AG04450 (cell line): ENCODE results near the gene AADACL3. TPM values are rescaled to one million over a fixed set of nuclear protein-coding genes. Genes with fewer than 3 reads are reported as not detected.

Source experiments
- CTCF ChIA-PET: fragments of 300-600, 350-600 bp; formaldehyde crosslinking; extraction: SDS; loops from one replicate; lab custom pipeline; 2022; ENCODE audit warnings: antibody characterized with exemption, inconsistent platforms; lab: Charles Lee
- POLR2A ChIA-PET: fragments of 350-600 bp; formaldehyde crosslinking; extraction: SDS; loops from one replicate; lab custom pipeline; 2021; ENCODE audit warnings: antibody characterized with exemption, inconsistent platforms; lab: Yijun Ruan, JAX
- DNase-seq: peaks from one replicate; pipeline ENCODE4 v3.0.0-alpha.2; 2011; ENCODE audit warnings: low read depth, low spot score
- H3K27ac ChIP-seq: one replicate; pipeline ENCODE4 v1.5.1; 2012; ENCODE audit warnings: low read depth, low read length, control low read depth
- H3K27me3 ChIP-seq: one replicate; pipeline ENCODE4 v1.6.0; 2012; ENCODE audit warnings: low read length; ENCODE audit not compliant: control insufficient read depth, insufficient read depth
- H3K4me3 ChIP-seq: 2 replicates; pipeline ENCODE4 v1.5.1; 2011; ENCODE audit warnings: mild to moderate bottlenecking, low read depth, low read length, control low read depth
- H3K9me3 ChIP-seq: 2 replicates; pipeline ENCODE4 v1.5.1; 2012; ENCODE audit warnings: low read length; ENCODE audit not compliant: control insufficient read depth, insufficient read depth
- polyA plus RNA-seq: library from polyadenylated mRNA; depleted of rRNA; stranded (reverse); fragments of >200 nt; gene quantifications from 2 replicates; pipeline ENCODE4 v1.2.3, GENCODE V29; 2011
- TF ChIP-seq, protein P1 (sequence below): IDR thresholded peaks from 2 replicates; pipeline ENCODE4 v1.5.1; 2011; ENCODE audit warnings: low read depth, low read length, control low read depth, inconsistent platforms

AADACL3 gene
- polyA plus RNA-seq, 1 experiment = not detected

DNA sequence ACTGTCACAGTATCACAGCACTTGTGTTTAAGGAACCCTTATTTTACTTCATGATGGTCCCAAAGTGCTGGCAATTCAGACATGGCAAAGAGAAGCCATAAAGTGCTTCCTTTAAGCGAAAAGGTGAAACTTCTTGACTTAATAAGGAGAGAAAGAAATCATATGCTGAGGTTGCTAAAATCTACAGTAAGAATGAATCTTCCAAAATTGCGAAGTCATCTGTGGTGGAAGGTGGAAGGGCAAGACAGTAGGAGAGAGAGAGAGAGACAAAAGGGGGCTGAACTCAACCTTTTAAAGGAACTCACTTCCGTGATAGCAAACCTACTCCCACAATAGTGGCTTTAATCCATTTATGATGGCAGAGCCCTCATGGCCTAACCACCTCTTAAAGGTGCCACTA is 19.3 kb upstream of the AADACL3 start:
- TF ChIP-seq, protein P1, sequence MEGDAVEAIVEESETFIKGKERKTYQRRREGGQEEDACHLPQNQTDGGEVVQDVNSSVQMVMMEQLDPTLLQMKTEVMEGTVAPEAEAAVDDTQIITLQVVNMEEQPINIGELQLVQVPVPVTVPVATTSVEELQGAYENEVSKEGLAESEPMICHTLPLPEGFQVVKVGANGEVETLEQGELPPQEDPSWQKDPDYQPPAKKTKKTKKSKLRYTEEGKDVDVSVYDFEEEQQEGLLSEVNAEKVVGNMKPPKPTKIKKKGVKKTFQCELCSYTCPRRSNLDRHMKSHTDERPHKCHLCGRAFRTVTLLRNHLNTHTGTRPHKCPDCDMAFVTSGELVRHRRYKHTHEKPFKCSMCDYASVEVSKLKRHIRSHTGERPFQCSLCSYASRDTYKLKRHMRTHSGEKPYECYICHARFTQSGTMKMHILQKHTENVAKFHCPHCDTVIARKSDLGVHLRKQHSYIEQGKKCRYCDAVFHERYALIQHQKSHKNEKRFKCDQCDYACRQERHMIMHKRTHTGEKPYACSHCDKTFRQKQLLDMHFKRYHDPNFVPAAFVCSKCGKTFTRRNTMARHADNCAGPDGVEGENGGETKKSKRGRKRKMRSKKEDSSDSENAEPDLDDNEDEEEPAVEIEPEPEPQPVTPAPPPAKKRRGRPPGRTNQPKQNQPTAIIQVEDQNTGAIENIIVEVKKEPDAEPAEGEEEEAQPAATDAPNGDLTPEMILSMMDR = no peak
- CTCF ChIA-PET = no interaction called here
- no peak for DNase-seq
- no peaks in the 10 kb centered on the region for H3K9me3 ChIP-seq
- H3K4me3 ChIP-seq = no peak overlapping the region
- no peak overlapping the region for H3K27ac ChIP-seq
- POLR2A ChIA-PET = no interaction called here
- H3K27me3 ChIP-seq = no peaks in the 10 kb centered on the region

DNA sequence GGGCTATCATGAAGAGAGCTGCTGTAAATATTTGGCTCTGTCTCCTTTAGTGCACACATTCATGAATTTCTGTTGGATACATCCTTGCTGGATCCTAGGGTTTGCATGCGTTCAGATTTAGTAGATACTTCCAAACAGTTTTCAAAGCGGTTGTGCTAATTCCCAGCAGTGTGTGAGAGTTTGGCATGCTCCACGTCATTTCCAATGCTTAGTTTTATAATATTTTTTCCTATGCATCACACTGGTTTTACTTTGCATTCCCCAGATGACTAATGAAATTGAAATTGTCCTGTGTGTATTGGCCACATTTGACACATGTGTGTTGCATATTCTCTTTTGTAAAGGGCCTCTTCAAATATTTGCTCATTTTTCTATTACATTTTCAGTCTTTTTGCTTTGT is 18.5 kb upstream of the AADACL3 start:
- H3K27me3 ChIP-seq = no peaks in the 10 kb centered on the region
- TF ChIP-seq, protein P1 = no peak
- DNase-seq = no peak
- ChIA-PET CTCF (no interaction called here), POLR2A (no interaction called here)
- H3K9me3 ChIP-seq = no peaks in the 10 kb centered on the region
- H3K27ac ChIP-seq = no peak overlapping the region
- H3K4me3 ChIP-seq = no peak overlapping the region

DNA sequence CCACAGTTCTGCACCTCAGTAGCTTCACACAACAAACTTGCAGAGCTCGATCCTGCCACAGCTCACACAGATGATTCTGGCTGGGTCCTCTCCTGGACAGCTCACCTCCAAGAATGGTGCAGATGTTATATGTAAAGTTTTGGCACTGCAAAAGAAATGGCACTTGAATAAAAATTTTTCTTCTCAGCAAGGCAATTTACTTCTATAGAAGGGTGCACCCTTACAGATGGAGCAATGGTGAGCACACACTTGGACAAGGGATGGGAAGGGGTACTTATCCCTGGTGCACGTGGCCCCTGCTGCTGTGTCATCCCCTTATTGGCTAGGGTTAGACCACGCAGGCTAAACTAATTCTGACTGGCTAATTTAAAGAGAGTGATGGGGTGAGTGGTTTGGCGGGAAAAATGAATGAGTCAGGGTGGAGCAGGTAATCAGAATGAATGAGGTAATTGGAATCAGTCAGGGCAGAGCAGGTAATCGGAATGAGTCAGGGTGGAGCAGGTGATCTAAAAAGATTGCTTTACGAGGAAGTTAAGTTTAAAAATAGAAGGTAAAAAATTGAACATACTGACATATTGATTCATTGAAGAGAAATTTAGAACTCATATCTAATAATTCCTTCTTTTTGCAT is 12.0 kb upstream of the AADACL3 start:
- Histone ChIP-seq H3K27ac (no peak overlapping the region), H3K9me3 (no peaks in the 10 kb centered on the region), H3K4me3 (no peak overlapping the region), H3K27me3 (no peaks in the 10 kb centered on the region)
- DNase-seq = no peak
- POLR2A ChIA-PET = no interaction called here
- CTCF ChIA-PET = no interaction called here
- TF ChIP-seq, protein P1 = no peak

DNA sequence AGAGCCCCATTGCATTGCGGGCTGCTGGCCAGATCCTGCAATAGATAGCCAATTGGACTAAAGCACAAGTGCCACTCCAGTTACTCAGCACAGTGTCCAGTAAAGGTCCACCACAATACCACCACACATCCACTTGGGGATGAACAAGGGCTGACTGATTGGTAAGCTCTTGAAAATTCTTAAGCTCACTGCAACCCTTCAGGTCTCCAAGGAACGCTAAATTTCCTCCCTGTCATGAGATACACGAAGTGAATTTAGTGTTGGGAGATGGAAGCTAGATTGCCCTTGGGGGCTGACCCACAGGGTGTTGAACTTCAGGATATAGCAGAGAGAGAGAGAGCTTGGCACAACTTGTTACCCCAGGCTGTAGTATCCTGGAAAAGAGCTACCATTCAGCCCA is 9.8 kb upstream of the AADACL3 start:
- no peak for DNase-seq
- ChIA-PET CTCF (no interaction called here), POLR2A (no interaction called here)
- Histone ChIP-seq H3K4me3 (no peak overlapping the region), H3K27ac (no peak overlapping the region), H3K27me3 (no peaks in the 10 kb centered on the region), H3K9me3 (no peaks in the 10 kb centered on the region)
- TF ChIP-seq, protein P1 = no peak

DNA sequence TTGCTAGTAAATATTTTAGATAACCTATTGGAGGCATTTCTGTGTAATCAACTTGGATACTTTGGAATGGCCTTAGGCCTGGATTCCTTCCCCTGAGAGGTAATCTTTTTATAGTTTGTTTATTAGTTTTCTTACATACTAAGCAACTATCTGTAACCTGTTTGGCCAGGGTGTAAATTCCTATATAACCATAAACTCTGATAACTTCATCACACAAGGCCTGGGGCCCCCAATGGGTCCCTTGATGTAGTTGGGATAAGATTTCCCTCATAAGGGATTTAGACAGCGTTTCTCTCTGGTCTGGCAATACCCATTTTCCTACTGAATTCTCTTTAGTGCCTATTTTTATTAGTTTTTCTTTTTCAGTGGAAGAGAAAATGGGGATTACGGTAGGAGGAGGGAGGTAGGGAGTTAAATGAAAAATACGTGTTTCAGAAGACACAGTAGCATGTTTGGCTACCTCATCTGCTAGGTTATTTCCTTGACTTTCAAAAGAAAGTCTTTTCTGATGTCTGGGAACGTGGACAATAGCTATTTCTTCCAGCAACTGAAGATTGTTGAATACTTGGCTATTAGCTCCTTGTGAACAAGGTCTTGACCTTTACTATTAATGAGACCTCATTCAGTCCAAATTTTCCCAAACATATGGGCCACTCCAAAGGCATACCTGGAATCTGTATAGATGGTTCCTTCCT is 7.4 kb upstream of the AADACL3 start:
- Histone ChIP-seq H3K4me3 (no peak overlapping the region), H3K27ac (no peak overlapping the region), H3K27me3 (no peaks in the 10 kb centered on the region), H3K9me3 (no peaks in the 10 kb centered on the region)
- TF ChIP-seq, protein P1 = no peak
- POLR2A ChIA-PET = no interaction called here
- no peak for DNase-seq
- CTCF ChIA-PET = no interaction called here
